SKM-1 treated with dmso at 0.1 percent for 144 hours (cell line): ENCODE results near the gene WBP1.
A peak's percentile ranks its signal among the peaks of the same experiment; 100 is the strongest.
"Not testable (repeated sequence)": the region's sequence is repeated elsewhere in the genome, so short reads cannot be mapped to it uniquely, and the experiment has no call there.

Source experiments
- DNase-seq: peaks from one replicate; lab custom pipeline; 2025; ENCODE audit not compliant: unreplicated experiment; lab: John Stamatoyannopoulos, UW

The WBP1 gene

GRCh38 chr2:74448771-74449170 lies 9.5 kb upstream of the WBP1 start:
- DNase-seq: no peak

GRCh38 chr2:74450570-74451190 lies 7.6 kb upstream of the WBP1 start:
- DNase-seq: no peak

GRCh38 chr2:74454654-74455511 lies 3.4 kb upstream of the WBP1 start, which contains the start of gene INO80B:
Gene INO80B, plus strand, starts transcription at chr2:74455087. Its CDS starts 30 bp downstream, at chr2:74455117.
- peak; percentile 94 for DNase-seq

GRCh38 chr2:74457129-74457548 lies 1.1 kb upstream of the WBP1 start:
- no peak for DNase-seq

- no peak for DNase-seq
Observed at GRCh38 chr2:74457549-74458131, 598 bp upstream of the WBP1 start.

- DNase-seq: no peak
Observed at GRCh38 chr2:74458938-74459363, 713 bp downstream of the WBP1 start.

- not testable (repeated sequence) for DNase-seq
Observed at GRCh38 chr2:74459503-74460118, 1.4 kb downstream of the WBP1 start.

- not testable (repeated sequence) for DNase-seq
Observed at GRCh38 chr2:74460187-74460586, 1.9 kb downstream of the WBP1 start.

GRCh38 chr2:74461187-74462053 lies 3.2 kb downstream of the WBP1 start:
- DNase-seq: no peak

GRCh38 chr2:74462054-74462785 lies 4.0 kb downstream of the WBP1 start:
- no peak for DNase-seq

- no peak for DNase-seq
Observed at GRCh38 chr2:74462786-74463105, 4.5 kb downstream of the WBP1 start.

- no peak for DNase-seq
Observed at GRCh38 chr2:74464406-74464805, 6.2 kb downstream of the WBP1 start.

GRCh38 chr2:74470742-74471141 lies 12.5 kb downstream of the WBP1 start:
- not testable (repeated sequence) for DNase-seq

- DNase-seq: no peak
Observed at GRCh38 chr2:74471332-74472065, 13.3 kb downstream of the WBP1 start.

- DNase-seq: peak; percentile 82
Observed at GRCh38 chr2:74472086-74472944, 14.1 kb downstream of the WBP1 start, which contains the start of gene MRPL53. Gene MRPL53, minus strand, starts transcription at chr2:74472680. Its CDS starts 20 bp downstream, at chr2:74472660.

- DNase-seq: no peak
Observed at GRCh38 chr2:74472945-74473258, 14.7 kb downstream of the WBP1 start.

GRCh38 chr2:74474481-74474880 lies 16.2 kb downstream of the WBP1 start:
- no peak for DNase-seq

- no peak for DNase-seq
Observed at GRCh38 chr2:74474899-74475298, 16.7 kb downstream of the WBP1 start.
